Astrocyte of the cerebellum (primary cell): ENCODE results near the gene BTN3A1.
"Not testable (repeated sequence)": the region's sequence is repeated elsewhere in the genome, so short reads cannot be mapped to it uniquely, and the experiment has no call there.

Source experiments
- DNase-seq: peaks from one replicate; pipeline ENCODE4 v3.0.0-alpha.2; 2011; ENCODE audit warnings: low read depth
- H3K4me3 ChIP-seq: 2 replicates; pipeline ENCODE4 v1.5.1; 2011; ENCODE audit warnings: mild to moderate bottlenecking, low read depth, low read length, moderate library complexity
- CTCF ChIP-seq: IDR thresholded peaks from 2 replicates; pipeline ENCODE4 v1.5.1; 2012; ENCODE audit warnings: low read length, low read depth, moderate library complexity, mild to moderate bottlenecking; ENCODE audit errors: missing control alignments
- in situ Hi-C: cut with HindIII; loops from 2 replicates; pipeline ENCODE4 v1.10.0; 2017; ENCODE audit warnings: low sequenced_read_pairs

BTN3A1 gene

GRCh38 chr6:26412228-26412627 lies 10.2 kb downstream of the BTN3A1 start:
- no peak overlapping the region for H3K4me3 ChIP-seq
- DNase-seq: no peak
- TF ChIP-seq CTCF: no peak
- in situ Hi-C loops: no loop called here

DNA sequence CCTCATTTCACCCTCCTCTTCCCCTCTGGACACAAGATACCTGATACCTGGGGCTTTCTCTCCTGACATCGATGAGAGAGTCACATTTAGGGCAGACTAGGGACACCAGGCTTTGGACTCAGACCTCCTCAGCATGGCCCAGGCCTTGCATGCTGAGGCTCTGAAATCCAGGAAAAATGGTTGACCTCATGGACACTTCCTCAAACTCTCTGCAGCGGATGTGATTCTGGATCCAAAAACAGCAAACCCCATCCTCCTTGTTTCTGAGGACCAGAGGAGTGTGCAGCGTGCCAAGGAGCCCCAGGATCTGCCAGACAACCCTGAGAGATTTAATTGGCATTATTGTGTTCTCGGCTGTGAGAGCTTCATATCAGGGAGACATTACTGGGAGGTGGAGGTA lies 10.9 kb downstream of the BTN3A1 start:
- in situ Hi-C loops: no loop called here
- DNase-seq: no peak
- TF ChIP-seq CTCF: no peak
- no peak overlapping the region for H3K4me3 ChIP-seq

DNA sequence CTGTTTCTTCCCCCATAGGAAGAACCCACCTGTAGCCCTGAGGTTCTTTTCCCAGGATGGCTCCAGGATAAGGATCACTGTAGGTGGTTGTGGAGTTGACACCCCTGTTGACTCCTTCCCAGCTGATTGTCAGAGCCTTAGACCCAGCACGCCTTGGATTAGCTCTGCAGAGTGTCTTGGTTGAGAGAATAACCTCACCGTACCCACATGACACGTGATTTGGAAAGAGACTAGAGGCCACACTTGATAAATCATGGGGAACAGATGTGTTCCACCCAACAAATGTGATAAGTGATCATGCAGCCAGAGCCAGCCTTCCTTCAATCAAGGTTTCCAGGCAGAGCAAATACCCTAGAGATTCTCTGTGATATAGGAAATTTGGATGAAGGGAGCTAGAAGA lies 12.2 kb downstream of the BTN3A1 start:
- TF ChIP-seq CTCF: no peak
- in situ Hi-C loops: no loop called here
- DNase-seq: no peak
- no peak overlapping the region for H3K4me3 ChIP-seq

DNA sequence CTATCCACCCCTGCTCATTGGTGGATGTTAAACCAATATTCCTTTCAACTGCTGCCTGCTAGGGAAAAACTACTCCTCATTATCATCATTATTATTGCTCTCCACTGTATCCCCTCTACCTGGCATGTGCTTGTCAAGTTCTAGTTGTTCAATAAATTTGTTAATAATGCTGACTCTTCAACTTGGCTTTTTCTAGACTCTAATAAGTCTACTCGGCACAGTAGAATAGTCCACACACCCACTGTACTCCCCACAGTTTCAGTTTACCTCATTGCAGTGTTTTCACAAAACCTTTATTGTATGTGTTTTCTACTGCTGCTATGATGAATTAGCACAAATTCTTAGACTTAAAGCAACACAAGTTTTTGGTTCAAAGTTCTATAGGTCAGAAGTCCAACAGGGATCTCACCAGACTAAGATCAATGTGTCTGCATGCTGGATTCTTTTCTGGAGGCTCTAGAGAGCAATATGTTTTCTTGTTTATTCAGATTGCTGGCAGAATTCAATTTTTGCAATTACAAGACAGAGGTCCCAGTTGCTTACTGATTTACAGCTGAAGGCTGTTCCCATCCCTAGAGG lies 13.1 kb downstream of the BTN3A1 start:
- no peak for TF ChIP-seq CTCF
- DNase-seq: no peak
- in situ Hi-C loops: no loop called here
- H3K4me3 ChIP-seq: no peak overlapping the region

GRCh38 chr6:26415791-26416190 lies 13.7 kb downstream of the BTN3A1 start:
- in situ Hi-C loops: no loop called here
- no peak for TF ChIP-seq CTCF
- no peak overlapping the region for H3K4me3 ChIP-seq
- no peak for DNase-seq

DNA sequence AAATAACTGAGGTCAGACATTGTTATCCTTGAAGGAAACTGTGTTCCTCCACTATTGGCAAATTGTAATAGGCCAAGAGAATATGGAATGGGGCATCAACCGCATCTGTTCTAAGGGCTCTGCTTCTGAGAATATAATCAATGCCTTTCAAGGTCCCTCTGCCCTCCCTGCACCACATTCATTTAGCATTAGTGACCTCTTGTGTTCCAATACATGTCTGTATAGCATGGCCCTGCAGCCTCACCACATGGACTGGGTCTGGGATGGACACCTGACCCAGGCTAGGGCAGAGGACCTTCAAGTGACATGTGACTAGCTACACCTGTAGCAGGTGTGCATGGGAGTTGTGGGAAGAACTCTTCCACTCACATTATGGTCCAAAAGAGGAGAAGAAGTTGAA lies 14.2 kb downstream of the BTN3A1 start:
- in situ Hi-C loops: no loop called here
- DNase-seq: no peak

GRCh38 chr6:26418077-26418476 lies 16.0 kb downstream of the BTN3A1 start:
- H3K4me3 ChIP-seq, in situ Hi-C loops, DNase-seq: not testable (repeated sequence)

More for the DNA sequence above, 14.2 kb downstream of the BTN3A1 start:
- no peak overlapping the region for H3K4me3 ChIP-seq
- no peak for TF ChIP-seq CTCF

DNA sequence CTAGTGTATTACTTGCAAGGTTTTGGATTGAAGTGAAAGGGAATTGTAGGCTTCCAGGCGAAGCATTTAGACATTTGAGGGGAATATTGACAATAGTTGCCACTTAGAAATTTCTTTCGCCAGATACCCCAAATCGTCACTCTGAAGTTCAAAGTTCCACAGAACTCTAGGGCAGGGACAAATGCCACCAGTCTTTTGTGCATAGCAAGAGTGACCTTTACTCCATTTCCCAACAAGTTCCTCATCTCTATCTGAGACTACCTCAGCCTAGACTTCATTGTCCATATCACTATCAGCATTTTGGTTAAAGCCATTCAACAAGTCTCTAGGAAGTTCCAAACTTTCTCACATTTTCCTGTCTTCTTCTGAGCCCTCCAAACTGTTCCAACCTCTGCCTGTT lies 16.7 kb downstream of the BTN3A1 start:
- H3K4me3 ChIP-seq, DNase-seq, in situ Hi-C loops: not testable (repeated sequence)
